H1 (cell line): ENCODE results near the gene CROCC2. TPM values are rescaled to one million over a fixed set of nuclear protein-coding genes. Genes with fewer than 3 reads are reported as not detected.

ENCODE experiments used
- CBX5 ChIP-seq: fragments of 300-800, 300-1000 bp; sonication (generic); IDR thresholded peaks from 2 replicates; pipeline ENCODE4 v1.7.1; 2016; ENCODE audit warnings: antibody characterized with exemption, low read length, low read depth
- E2F6 ChIP-seq: IDR thresholded peaks from 2 replicates; pipeline ENCODE4 v1.6.1; 2012; ENCODE audit warnings: inconsistent platforms
- SUZ12 ChIP-seq: fragments of 200-600 bp; sonication (generic); IDR thresholded peaks from 2 replicates; pipeline ENCODE4 v1.6.1; 2012; ENCODE audit warnings: mild to moderate bottlenecking, inconsistent platforms, low read length, moderate library complexity, mixed read lengths
- TAF1 ChIP-seq: IDR thresholded peaks from 2 replicates; pipeline ENCODE4 v1.6.1; 2011; ENCODE audit warnings: mild to moderate bottlenecking, low read depth, low read length
- TBP ChIP-seq: IDR thresholded peaks from 2 replicates; pipeline ENCODE4 v1.6.1; 2011; ENCODE audit warnings: low read depth, low read length, improper control_type of control experiment
- YY1 ChIP-seq: IDR thresholded peaks from 2 replicates; pipeline ENCODE4 v1.6.1; 2011; ENCODE audit warnings: low read depth, mild to moderate bottlenecking, low read length
- polyA plus RNA-seq, 7 experiments: library from polyadenylated mRNA; depleted of rRNA in 3 of 7; stranded (reverse) in 5 of 7; unstranded in 2 of 7; fragments of >200 nt in 5 of 7; fragments of 200-250 nt in 2 of 7; gene quantifications; 1 replicate in 5 of 7; 2 replicates in 1 of 7; 4 replicates in 1 of 7; pipeline versions ENCODE4 v1.2.1 to v1.2.3, GENCODE V29; 2011 to 2013; ENCODE audit warnings: missing spikeins in 2 of 7, mixed read lengths in 2 of 7
- total RNA-seq: library from RNA; stranded (reverse); fragmentation: NEBNext Ultra II Directional; extraction: Animal tissue kit (Norgen Biotek cat#: 25700); gene quantifications from 2 replicates; pipeline ENCODE4 v1.2.1, GENCODE V29; 2021

Gene CROCC2
- total and polyA plus RNA-seq, 2 of the 8 experiments (the other 6 are each of a cell fraction or from before 2014, with no cell fraction given), result not detected

DNA sequence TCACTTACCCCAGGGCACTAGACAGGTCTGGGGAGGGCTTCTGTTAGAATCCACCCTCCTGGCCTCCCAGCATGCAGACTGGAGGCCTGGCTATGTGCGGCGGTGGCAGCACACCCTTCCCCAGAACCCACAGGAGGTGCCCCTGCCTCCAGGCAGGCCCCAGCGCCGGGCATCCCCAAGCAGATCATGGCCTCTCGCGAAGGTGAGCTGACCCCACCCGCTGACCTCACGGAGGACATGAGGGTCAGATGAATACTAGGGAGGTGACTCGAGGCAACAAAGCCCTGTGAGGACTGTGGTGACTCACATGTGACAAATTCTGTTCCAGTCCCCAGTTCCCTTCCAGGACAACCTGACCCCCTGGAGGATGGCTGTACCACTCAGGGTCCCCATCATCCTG lies 12.1 kb upstream of the CROCC2 start (continued):
- no peak for TF ChIP-seq E2F6
- no peak for TF ChIP-seq TAF1
- TF ChIP-seq CBX5, result no peak
- no peak for TF ChIP-seq TBP
- no peak for TF ChIP-seq YY1
- no peak for TF ChIP-seq SUZ12
